Activated CD4-positive, alpha-beta T cell treated with anti-CD3 and anti-CD28 coated beads for 36 hours (primary cell): ENCODE measurements around the gene ADD3. TPM values are rescaled to one million over a fixed set of nuclear protein-coding genes. Genes with fewer than 3 reads are reported as not detected.
A peak's percentile ranks its signal among the peaks of the same experiment; 100 is the strongest.
"Not testable (repeated sequence)": the region's sequence is repeated elsewhere in the genome, so short reads cannot be mapped to it uniquely, and the experiment has no call there.

ENCODE experiments used
- ATAC-seq: fragments of 200-7000 bp; cut with Tn5 transposase; one replicate; pipeline ENCODE4 v1.10.0; 2021; ENCODE audit warnings: mild to moderate bottlenecking, moderate library complexity
- CTCF ChIA-PET: fragments of 350-600 bp; sonication (Branson Sonifier 250); formaldehyde crosslinking; loops from one replicate; lab custom pipeline; 2021; ENCODE audit warnings: antibody characterized with exemption; lab: Charles Lee
- POLR2A ChIA-PET: fragments of 350-600 bp; sonication (Branson Sonifier 250); formaldehyde crosslinking; loops from one replicate; lab custom pipeline; 2021; ENCODE audit warnings: antibody characterized with exemption, inconsistent platforms; lab: Charles Lee
- DNase-seq: peaks from one replicate; pipeline ENCODE4 v3.0.0-alpha.2; 2020
- H3K27ac Mint-ChIP-seq: one replicate; pipeline ENCODE4 v1.8.0; 2021; ENCODE audit warnings: mixed read lengths
- H3K27me3 Mint-ChIP-seq: one replicate; pipeline ENCODE4 v1.8.0; 2021; ENCODE audit warnings: mixed read lengths
- H3K36me3 Mint-ChIP-seq: one replicate; pipeline ENCODE4 v1.8.0; 2021; ENCODE audit warnings: low read depth, mixed read lengths
- H3K4me1 Mint-ChIP-seq: one replicate; pipeline ENCODE4 v1.8.0; 2021; ENCODE audit warnings: mixed read lengths
- H3K4me3 Mint-ChIP-seq: one replicate; pipeline ENCODE4 v1.8.0; 2021; ENCODE audit warnings: mild to moderate bottlenecking, moderate library complexity, mixed read lengths
- H3K9me3 Mint-ChIP-seq: one replicate; pipeline ENCODE4 v1.8.0; 2021; ENCODE audit warnings: low read depth, mixed read lengths
- intact Hi-C, 2 experiments: fragments of 100-400 bp; cut with DNase I in 1 of 2; cut with micrococcal nuclease in 1 of 2; formaldehyde crosslinking; loops; one replicate each; pipeline versions ENCODE4 v1.14.2 to v1.15.1; 2022 to 2024; cut with DNase I, micrococcal nuclease
- total RNA-seq, 2 experiments: library from RNA; stranded (reverse); gene quantifications; one replicate each; pipeline ENCODE4 v1.2.3, GENCODE V29; 2021

The ADD3 gene
- total RNA-seq, 2 experiments from 2014 or later = 72.5 to 101 TPM

- DNase-seq = no peak
- Mint-ChIP-seq H3K4me1 (peaks cover 84% of the 10 kb centered on the region), H3K4me3 (no peak overlapping the region), H3K27ac (peak overlapping the region; percentile 75), H3K9me3 (no peaks in the 10 kb centered on the region), H3K36me3 (peaks cover 6% of the 10 kb centered on the region), H3K27me3 (no peaks in the 10 kb centered on the region)
- POLR2A ChIA-PET = no interaction called here
- no peak for ATAC-seq
- intact Hi-C loops = no loop called here
- CTCF ChIA-PET = interaction anchor here (0.7 to 2.0 kb wide), 4 partner anchors 19 to 153 kb away, joined by 3 to 5 read pairs (median 3); no protein-coding TSS in a partner anchor
Observed at GRCh38 chr10:110036640-110037039, 28.9 kb downstream of the ADD3 start.

GRCh38 chr10:110039254-110039653, 31.5 kb downstream of the ADD3 start:
- no peak for ATAC-seq
- ChIA-PET CTCF (interaction anchor here (0.6 to 1.3 kb wide), 6 partner anchors 9 to 94 kb away, joined by 3 to 4 read pairs (median 3); no protein-coding TSS in a partner anchor), POLR2A (interaction anchor here (0.7 kb wide), 1 partner anchor 164 kb away, joined by 7 read pairs; no protein-coding TSS in a partner anchor)
- Mint-ChIP-seq H3K9me3 (no peaks in the 10 kb centered on the region), H3K36me3 (peaks cover 8% of the 10 kb centered on the region), H3K4me1 (peaks cover 81% of the 10 kb centered on the region), H3K27ac (peak overlapping the region; percentile 58), H3K27me3 (no peaks in the 10 kb centered on the region), H3K4me3 (no peak overlapping the region)
- intact Hi-C loops = no loop called here
- no peak for DNase-seq

GRCh38 chr10:110040108-110040507, 32.3 kb downstream of the ADD3 start:
- CTCF ChIA-PET = interaction anchor here (0.8 to 1.3 kb wide), 5 partner anchors 10 to 93 kb away, joined by 3 to 4 read pairs (median 3); no protein-coding TSS in a partner anchor
- H3K4me1 Mint-ChIP-seq = peaks cover 81% of the 10 kb centered on the region

GRCh38 chr10:110040767-110041478, 33.1 kb downstream of the ADD3 start:
- no peak for DNase-seq
- no peak for ATAC-seq
- H3K27ac Mint-ChIP-seq = peak overlapping the region; percentile 61
- intact Hi-C loops = no loop called here
- CTCF ChIA-PET = interaction anchor here (1.3 to 1.5 kb wide), 3 partner anchors 10 to 11 kb away, joined by 3 to 5 read pairs (median 4); no protein-coding TSS in a partner anchor
- POLR2A ChIA-PET = no interaction called here
- H3K9me3 Mint-ChIP-seq = no peaks in the 10 kb centered on the region
- H3K4me3 Mint-ChIP-seq = no peak overlapping the region
- H3K27me3 Mint-ChIP-seq = no peaks in the 10 kb centered on the region
- H3K4me1 Mint-ChIP-seq = peaks cover 79% of the 10 kb centered on the region
- H3K36me3 Mint-ChIP-seq = peaks cover 5% of the 10 kb centered on the region

More at GRCh38 chr10:110040108-110040507, 32.3 kb downstream of the ADD3 start:
- Mint-ChIP-seq H3K9me3 (no peaks in the 10 kb centered on the region), H3K27ac (no peak overlapping the region), H3K27me3 (no peaks in the 10 kb centered on the region), H3K4me3 (no peak overlapping the region), H3K36me3 (peaks cover 10% of the 10 kb centered on the region)
- ATAC-seq = no peak
- no peak for DNase-seq
- intact Hi-C loops = no loop called here
- POLR2A ChIA-PET = no interaction called here

GRCh38 chr10:110041479-110041829, 33.7 kb downstream of the ADD3 start:
- Mint-ChIP-seq H3K27ac (peak overlapping the region; percentile 61), H3K27me3 (no peaks in the 10 kb centered on the region), H3K4me1 (peaks cover 75% of the 10 kb centered on the region), H3K4me3 (no peak overlapping the region), H3K9me3 (no peaks in the 10 kb centered on the region), H3K36me3 (peaks cover 5% of the 10 kb centered on the region)
- DNase-seq (no peak), ATAC-seq (peak; percentile 28)
- ChIA-PET POLR2A (no interaction called here), CTCF (interaction anchor here (1.4 to 1.5 kb wide), 2 partner anchors 11 kb away, joined by 4 to 5 read pairs; no protein-coding TSS in a partner anchor)
- intact Hi-C loops = no loop called here

- H3K4me1 Mint-ChIP-seq = peaks cover 69% of the 10 kb centered on the region
- H3K9me3 Mint-ChIP-seq = peaks cover under 1% of the 10 kb centered on the region
- H3K27ac Mint-ChIP-seq = no peak overlapping the region
- ATAC-seq (no peak), DNase-seq (no peak)
- POLR2A ChIA-PET = no interaction called here
- no peaks in the 10 kb centered on the region for H3K27me3 Mint-ChIP-seq
- no peak overlapping the region for H3K4me3 Mint-ChIP-seq
- CTCF ChIA-PET = interaction anchor here (1.4 to 1.5 kb wide), 3 partner anchors 10 to 16 kb away, joined by 4 to 6 read pairs (median 5); no protein-coding TSS in a partner anchor
- intact Hi-C loops = no loop called here
- H3K36me3 Mint-ChIP-seq = peaks cover 9% of the 10 kb centered on the region
Observed at GRCh38 chr10:110042181-110042580, 34.4 kb downstream of the ADD3 start.

GRCh38 chr10:110042891-110043290, 35.1 kb downstream of the ADD3 start:
- Mint-ChIP-seq H3K27me3 (no peaks in the 10 kb centered on the region), H3K36me3 (peaks cover 13% of the 10 kb centered on the region), H3K9me3 (peaks cover 4% of the 10 kb centered on the region), H3K4me3 (no peak overlapping the region), H3K27ac (no peak overlapping the region), H3K4me1 (peaks cover 67% of the 10 kb centered on the region)
- CTCF ChIA-PET = interaction anchor here (1.0 to 1.5 kb wide), 4 partner anchors 13 to 39 kb away, joined by 3 to 6 read pairs (median 4); no protein-coding TSS in a partner anchor
- no peak for DNase-seq
- POLR2A ChIA-PET = no interaction called here
- intact Hi-C loops = no loop called here
- ATAC-seq = no peak

- no peak for ATAC-seq
- POLR2A ChIA-PET = no interaction called here
Observed at GRCh38 chr10:110044681-110045080, 36.9 kb downstream of the ADD3 start.

GRCh38 chr10:110045772-110046171, 38.0 kb downstream of the ADD3 start:
- H3K27me3 Mint-ChIP-seq = no peaks in the 10 kb centered on the region
- CTCF ChIA-PET = interaction anchor here (0.6 to 1.8 kb wide), 8 partner anchors 7 to 168 kb away, joined by 3 to 6 read pairs (median 4); no protein-coding TSS in a partner anchor
- intact Hi-C loops = loop anchor here in 1 of 2 experiments (5.0 kb wide), 1 partner anchor 33 kb away; no protein-coding TSS in a partner anchor
- POLR2A ChIA-PET = interaction anchor here (0.7 to 1.9 kb wide), 3 partner anchors 9 to 126 kb away, joined by 5 to 7 read pairs (median 6); no protein-coding TSS in a partner anchor
- no peak for DNase-seq
- peaks cover 39% of the 10 kb centered on the region for H3K36me3 Mint-ChIP-seq
- H3K4me1 Mint-ChIP-seq = peaks cover 56% of the 10 kb centered on the region
- peak; percentile 74 for ATAC-seq
- no peak overlapping the region for H3K4me3 Mint-ChIP-seq
- peak overlapping the region; percentile 7 for H3K27ac Mint-ChIP-seq
- H3K9me3 Mint-ChIP-seq = peaks cover 21% of the 10 kb centered on the region

More at GRCh38 chr10:110044681-110045080, 36.9 kb downstream of the ADD3 start:
- no peak overlapping the region for H3K4me3 Mint-ChIP-seq
- DNase-seq = no peak
- peaks cover 29% of the 10 kb centered on the region for H3K36me3 Mint-ChIP-seq
- CTCF ChIA-PET = interaction anchor here (0.6 to 1.1 kb wide), 3 partner anchors 11 to 134 kb away, joined by 3 to 4 read pairs (median 4); no protein-coding TSS in a partner anchor
- peak overlapping the region; percentile 48 for H3K27ac Mint-ChIP-seq
- H3K9me3 Mint-ChIP-seq = peaks cover 15% of the 10 kb centered on the region
- intact Hi-C loops = loop anchor here in 1 of 2 experiments (5.0 kb wide), 1 partner anchor 32 kb away; no protein-coding TSS in a partner anchor
- peaks cover 57% of the 10 kb centered on the region for H3K4me1 Mint-ChIP-seq
- H3K27me3 Mint-ChIP-seq = no peaks in the 10 kb centered on the region

GRCh38 chr10:110048145-110048544, 40.4 kb downstream of the ADD3 start:
- ATAC-seq, H3K4me3 Mint-ChIP-seq, H3K27ac Mint-ChIP-seq, POLR2A ChIA-PET, H3K27me3 Mint-ChIP-seq, DNase-seq: not testable (repeated sequence)
- Mint-ChIP-seq H3K4me1 (peaks cover 61% of the 10 kb centered on the region), H3K36me3 (peaks cover 45% of the 10 kb centered on the region), H3K9me3 (peaks cover 24% of the 10 kb centered on the region)
- CTCF ChIA-PET = interaction anchor here (0.9 to 1.1 kb wide), 4 partner anchors 8 to 126 kb away, joined by 3 to 4 read pairs (median 3); no protein-coding TSS in a partner anchor
- intact Hi-C loops = loop anchor here in 1 of 2 experiments (5.0 kb wide), 1 partner anchor 36 kb away; no protein-coding TSS in a partner anchor

- H3K27ac Mint-ChIP-seq = no peak overlapping the region
- H3K4me3 Mint-ChIP-seq = no peak overlapping the region
- intact Hi-C loops = loop anchor here in 1 of 2 experiments (5.0 kb wide), 1 partner anchor 36 kb away; no protein-coding TSS in a partner anchor
- ATAC-seq (no peak), DNase-seq (no peak)
- H3K4me1 Mint-ChIP-seq = peaks cover 57% of the 10 kb centered on the region
- POLR2A ChIA-PET = no interaction called here
- peaks cover 24% of the 10 kb centered on the region for H3K9me3 Mint-ChIP-seq
- no peaks in the 10 kb centered on the region for H3K27me3 Mint-ChIP-seq
- CTCF ChIA-PET = no interaction called here
- peaks cover 42% of the 10 kb centered on the region for H3K36me3 Mint-ChIP-seq
Observed at GRCh38 chr10:110048781-110049180, 41.0 kb downstream of the ADD3 start.
